Measurements from ENCODE around the gene DTX3L.

DNA sequence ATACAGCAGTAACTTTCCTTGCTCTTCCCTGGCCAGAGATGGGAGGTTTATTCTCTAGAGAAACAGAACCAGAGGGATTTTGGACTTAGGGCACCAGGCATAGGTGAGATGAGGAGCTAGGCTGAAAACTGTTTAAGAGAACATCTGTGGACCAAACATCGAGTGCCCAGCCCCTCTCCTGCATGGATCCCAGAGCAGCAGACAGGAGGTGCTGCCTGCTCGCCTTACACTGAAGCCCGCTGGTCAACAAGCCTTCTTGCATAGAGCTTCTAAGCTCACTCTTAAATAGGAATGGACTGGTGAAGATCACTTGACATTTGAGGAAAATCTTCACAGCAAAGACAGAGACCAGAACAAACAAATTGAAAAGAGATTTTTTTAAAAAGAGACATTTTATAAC lies 54.5 kb downstream of the DTX3L start:
- TF ChIP-seq RAD21 (IDR thresholded peaks at IDR 0.05; ENCODE audit: low read depth) (no peak), REST (IDR thresholded peaks at IDR 0.05; ENCODE audit: low read depth) (no peak), USF1 (IDR thresholded peaks at IDR 0.05) (no peak), EP300 (IDR thresholded peaks at IDR 0.05; ENCODE audit: borderline replicate concordance) (no peak), NFIC (IDR thresholded peaks at IDR 0.05) (no peak), TCF12 (IDR thresholded peaks at IDR 0.05; ENCODE audit: low read depth) (no peak)

Data from Ishikawa (cell line).